T47D (cell line): Measurements from ENCODE around the gene DCLRE1A.
"Not testable (repeated sequence)": the region's sequence is repeated elsewhere in the genome, so short reads cannot be mapped to it uniquely, and the experiment has no call there.

Experiments
- DNase-seq, 2 experiments: peaks; one replicate each; pipeline versions ENCODE4 v3.0.0 to v3.0.0-alpha.2; 2011 to 2012; ENCODE audit warnings: low read depth in 1 of 2, low spot score in 1 of 2
- JUND ChIP-seq: IDR thresholded peaks from 2 replicates; pipeline ENCODE4 v1.6.1; 2012; ENCODE audit warnings: low read depth
- in situ Hi-C: cut with HindIII; loops from 2 replicates; pipeline ENCODE4 v1.10.0; 2016; ENCODE audit warnings: low sequenced_read_pairs, low pct_unique_long_range_greater_than_20kb

Gene DCLRE1A

DNA sequence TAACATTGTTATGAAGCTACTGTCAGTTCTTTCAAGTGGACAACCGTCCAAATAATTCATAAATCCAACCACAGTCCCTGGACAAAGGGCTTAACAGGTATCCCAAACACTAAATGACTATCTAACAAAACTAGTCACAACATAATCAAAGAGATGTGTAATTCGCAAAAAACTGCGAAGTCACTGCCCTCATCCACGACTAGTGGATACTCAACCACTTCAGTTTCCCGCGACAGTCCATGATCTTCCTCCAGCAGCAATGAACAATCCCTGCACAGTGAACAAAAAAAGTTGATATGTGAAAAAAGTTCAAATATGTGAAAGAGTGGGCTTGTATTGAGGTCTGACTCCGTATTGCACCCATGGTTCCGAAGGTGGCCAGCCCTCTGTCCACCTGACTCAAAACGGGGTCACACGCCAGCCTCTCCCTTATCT lies 287 bp downstream of the DCLRE1A start:
- in situ Hi-C loops = no loop called here
- DNase-seq = peak in 1 of 2 experiments; percentile 5
- TF ChIP-seq JUND = no peak

DNA sequence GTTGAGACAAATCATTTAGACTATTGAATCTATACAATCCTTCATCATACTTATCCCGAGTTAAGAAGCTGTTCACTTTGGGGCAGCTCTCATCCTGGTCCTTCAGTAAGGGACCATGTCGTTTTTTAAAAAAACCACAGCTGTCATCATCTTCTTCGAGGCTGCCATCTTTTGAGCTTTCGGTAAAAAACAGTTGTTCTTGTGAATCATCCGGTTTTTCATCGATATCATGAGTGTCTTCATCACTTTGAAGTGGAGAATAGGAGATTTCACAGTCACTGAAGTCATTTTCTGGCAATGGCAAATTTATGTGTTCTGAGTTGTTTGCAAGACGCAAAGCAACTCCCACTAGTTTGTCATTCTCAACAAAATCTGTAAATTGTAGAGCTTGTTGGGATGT lies 3.9 kb downstream of the DCLRE1A start:
- TF ChIP-seq JUND = no peak
- no peak for DNase-seq
- in situ Hi-C loops = no loop called here

DNA sequence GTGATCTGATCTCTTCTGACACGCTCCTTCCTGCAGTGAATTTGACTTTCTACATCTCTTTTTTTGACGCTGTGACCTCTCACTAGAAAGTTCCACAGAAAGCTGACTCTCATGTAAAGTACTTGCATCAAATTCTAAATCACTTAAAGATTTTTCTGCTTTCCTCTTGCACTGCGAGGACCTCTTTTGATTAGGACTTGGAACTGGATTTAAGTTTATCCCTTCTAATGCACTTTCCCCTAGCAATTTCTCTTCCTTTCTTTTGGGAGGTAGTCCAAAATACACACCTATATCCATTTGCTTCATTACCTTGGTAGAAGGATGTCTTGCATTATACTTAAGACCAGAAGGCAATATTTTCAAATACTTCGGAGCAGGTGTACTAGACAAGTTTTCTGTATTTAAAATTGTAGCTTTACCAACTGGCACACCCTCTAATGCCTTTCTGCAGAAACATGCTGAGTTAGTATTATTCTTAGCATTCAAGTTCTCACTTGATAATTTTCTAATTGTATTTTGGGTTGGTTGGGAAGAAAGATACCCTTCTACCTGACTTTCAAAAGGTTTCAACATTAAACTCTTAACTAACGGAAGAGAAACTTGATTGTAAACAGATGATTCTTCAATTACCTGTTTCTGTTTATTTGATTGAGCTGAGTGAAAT lies 4.6 kb downstream of the DCLRE1A start:
- no peak for TF ChIP-seq JUND
- in situ Hi-C loops = no loop called here
- no peak for DNase-seq

DNA sequence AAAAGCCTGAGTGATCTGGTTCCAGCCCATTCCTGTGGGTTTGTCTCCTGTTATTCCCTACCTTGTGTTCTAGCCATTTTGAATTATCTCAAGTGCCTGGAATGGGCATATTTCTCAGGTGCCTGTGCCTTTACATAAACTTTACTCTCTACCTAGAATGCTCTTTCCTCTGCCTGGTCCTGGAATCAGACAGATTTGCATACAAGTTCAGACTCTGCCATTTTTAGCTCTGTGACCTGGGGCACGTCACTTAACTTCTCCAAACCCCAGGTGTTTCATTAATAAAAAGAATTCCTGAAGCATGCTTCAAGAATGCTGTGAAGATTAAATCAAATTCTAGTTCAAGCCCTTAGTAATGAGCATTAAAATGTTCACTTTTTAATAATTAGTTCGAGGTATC lies 7.8 kb downstream of the DCLRE1A start:
- in situ Hi-C loops = no loop called here
- TF ChIP-seq JUND = no peak
- DNase-seq = no peak

DNA sequence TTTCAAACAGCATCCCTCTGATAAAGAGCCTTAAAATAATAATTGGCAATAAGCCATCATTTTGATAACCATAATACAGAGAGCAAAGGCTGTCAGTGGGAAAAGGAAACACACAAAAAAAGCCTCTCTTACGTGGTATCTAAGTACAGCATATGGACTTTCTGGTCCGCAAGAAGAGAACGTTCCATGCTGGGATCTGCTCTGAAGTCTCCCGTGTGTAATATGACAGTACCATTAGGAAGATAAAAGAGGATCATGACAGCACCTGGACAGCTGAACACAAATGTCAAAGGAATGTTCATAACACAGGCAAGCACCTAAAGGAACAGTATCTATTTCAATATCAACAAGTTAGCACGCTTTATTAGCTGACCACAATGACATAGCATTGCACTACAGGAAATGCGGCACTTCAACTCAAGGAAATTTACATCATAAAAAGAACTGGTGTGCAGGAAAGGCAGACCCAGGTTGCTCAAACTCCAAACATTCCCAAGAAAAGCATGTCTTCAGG lies 9.9 kb downstream of the DCLRE1A start:
- no peak for DNase-seq
- no peak for TF ChIP-seq JUND
- in situ Hi-C loops = no loop called here

DNA sequence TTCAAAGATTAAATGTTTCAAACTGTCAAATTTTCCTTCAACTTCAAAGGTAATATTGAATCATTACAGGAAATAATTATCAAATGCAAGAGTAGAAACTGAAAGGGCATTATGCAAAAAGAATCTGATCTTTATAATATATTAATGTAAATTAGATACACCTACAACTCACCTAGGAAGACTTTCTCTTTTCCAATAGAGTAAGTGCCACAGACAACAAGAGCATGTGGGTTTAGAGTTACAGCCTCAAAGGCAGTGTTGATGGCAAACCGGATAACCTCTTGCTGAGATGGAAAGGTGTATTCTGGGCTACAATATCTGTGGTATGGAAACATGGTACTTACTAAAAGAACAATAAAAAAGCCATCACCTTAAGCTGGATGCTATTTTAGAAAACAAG lies 11.7 kb downstream of the DCLRE1A start:
- DNase-seq = no peak
- TF ChIP-seq JUND = no peak
- in situ Hi-C loops = no loop called here

DNA sequence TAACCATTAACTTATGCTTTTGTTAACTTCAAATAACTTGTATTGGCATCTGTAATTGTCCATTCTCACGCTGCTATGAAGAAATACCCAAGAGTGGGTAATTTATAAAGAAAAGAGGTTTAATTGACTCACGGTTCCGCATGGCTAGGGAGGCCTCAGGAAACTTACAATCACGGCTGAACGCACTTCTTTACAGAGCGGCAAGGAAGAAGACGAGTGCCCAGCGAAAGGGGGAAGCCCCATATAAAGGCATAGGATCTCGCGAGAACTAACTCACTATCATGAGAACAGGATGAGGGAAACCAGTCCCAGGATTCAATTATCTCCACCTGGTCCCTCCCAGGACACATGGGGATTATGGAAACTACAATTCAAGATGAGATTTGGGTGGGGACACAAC lies 25.3 kb downstream of the DCLRE1A start:
- DNase-seq, in situ Hi-C loops: not testable (repeated sequence)

DNA sequence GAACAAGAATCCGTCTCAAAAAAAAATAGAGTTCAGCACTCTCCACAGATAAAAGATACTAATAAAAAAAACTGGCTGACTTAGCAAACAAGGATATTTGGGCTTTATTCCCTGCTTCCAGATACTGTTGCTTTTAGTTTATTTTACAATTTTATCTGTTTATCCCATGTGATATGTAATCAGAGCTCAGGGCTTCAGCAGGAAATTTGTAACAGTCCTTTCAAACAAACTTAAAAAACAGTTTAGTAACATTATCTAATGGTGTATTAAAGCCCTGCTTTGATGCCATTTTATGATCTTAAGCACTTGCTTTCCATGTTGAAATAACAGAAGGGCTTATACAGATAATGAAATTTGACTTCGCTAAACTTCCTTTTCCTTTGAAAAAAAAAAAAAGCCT lies 28.1 kb downstream of the DCLRE1A start:
- DNase-seq = no peak
- no peak for TF ChIP-seq JUND
- in situ Hi-C loops = no loop called here

DNA sequence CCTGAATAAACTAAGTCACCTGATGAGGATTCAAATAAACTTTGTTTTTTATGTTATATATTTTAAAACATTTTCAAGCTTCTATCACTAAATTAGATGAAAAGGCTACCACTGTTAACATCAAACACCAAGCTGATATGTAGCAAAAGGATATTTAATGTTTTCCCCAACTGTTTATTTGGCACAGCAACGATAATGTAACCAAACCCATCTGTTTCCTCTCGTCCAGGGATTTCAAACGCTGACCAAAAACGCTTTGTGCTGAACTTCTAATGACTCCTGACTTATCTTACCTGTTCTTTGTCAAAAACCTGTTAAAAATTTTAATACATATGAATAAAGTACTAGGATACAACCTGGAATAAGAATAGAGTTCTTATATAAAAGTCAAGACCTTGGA lies 30.5 kb downstream of the DCLRE1A start:
- DNase-seq = no peak
- TF ChIP-seq JUND = no peak
- in situ Hi-C loops = no loop called here

DNA sequence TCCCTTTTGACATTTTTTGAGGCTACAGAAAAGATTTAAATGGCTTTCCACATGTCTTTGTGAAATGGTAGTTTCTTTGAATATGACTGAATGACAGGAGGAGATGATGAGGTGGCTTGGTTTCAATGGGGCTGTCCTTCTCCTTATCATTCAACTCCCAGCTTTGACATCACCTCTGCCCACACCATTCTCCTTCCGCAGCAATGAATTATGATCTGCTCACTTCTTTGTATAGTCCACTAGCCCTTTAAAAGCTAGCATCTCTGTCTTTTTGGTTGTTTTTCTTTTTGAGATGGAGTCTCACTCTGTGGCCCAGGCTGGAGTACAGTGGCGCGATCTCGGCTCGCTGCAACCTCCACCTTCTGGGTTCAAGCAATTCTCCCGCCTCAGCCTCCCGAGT lies 31.7 kb downstream of the DCLRE1A start:
- DNase-seq = no peak
- in situ Hi-C loops = no loop called here
- TF ChIP-seq JUND = no peak

DNA sequence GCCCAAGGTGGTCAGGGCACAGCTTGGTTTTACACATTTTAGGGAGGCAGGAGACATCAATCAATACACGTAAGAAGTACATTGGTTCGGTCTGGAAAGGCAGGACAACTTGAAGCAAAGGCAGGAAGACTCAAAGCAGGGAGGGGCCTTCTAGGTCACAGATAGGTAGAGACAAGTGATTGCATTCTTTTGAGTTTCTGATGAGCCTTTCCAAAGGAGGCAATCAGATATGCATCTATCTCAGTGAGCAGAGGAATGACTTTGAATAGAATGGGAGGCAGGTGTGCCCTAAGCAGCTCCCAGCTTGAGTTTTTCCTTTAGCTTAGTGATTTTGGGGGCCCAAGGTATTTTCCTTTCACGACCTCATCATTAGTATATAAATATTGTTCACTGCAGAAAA lies 32.6 kb downstream of the DCLRE1A start:
- in situ Hi-C loops = not testable (repeated sequence)

DNA sequence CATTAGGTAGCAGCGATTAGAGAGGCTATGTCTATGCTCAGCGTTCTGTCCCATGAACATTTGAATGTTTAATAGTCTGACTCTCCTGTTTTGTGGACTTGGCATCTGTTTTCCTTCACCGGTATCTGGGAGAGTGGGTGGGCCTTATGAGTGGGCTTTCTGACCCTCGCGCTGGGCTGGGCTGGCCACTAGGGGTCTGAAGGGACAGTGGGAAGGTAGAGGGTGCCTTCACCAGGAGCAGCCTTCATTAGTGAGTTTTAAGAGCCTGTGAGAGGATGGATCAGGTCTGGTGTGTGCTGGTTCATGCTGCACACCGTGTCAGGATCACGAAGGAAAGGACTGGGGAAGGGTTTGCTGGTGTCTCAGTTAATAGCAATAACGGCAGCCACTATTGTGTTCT lies 33.4 kb downstream of the DCLRE1A start:
- DNase-seq = no peak
- no peak for TF ChIP-seq JUND
- in situ Hi-C loops = no loop called here

More for the DNA sequence above, 32.6 kb downstream of the DCLRE1A start:
- not testable (repeated sequence) for DNase-seq

DNA sequence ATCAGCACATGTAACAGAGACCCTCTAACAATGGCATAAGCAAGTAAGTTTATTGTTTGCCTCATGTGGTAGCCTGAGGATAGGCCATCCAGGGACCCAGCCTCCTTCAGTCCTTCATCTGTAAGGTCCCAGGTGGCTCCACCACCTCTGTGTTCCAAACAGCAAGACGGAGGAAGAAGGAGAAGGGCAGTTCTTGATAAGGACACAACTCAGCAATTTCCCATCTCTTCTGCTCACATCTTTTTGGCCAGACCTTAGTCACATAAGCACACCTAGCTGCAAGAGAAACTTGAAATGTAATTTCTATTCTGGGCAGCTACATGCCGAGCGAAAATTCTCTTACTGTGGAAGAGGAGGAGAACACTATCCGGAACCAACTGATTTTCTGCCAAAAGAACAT lies 33.9 kb downstream of the DCLRE1A start:
- DNase-seq = no peak
- in situ Hi-C loops = no loop called here
- no peak for TF ChIP-seq JUND

DNA sequence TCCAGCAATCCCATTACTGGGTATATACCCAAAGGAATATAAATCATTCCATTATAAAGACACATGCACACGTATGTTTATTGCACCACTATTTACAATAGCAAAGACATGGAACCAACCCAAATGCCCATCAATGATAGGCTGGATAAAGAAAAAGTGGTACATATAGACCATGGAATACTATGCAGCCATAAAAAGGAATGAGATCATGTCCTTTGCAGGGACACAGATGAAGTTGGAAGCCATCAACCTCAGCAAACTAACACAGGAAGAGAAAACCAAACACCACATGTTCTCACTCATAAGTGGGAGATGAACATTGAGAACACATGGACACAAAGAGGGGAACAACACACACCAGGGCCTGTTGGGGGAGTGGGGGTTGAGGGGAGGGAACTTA lies 39.2 kb downstream of the DCLRE1A start:
- DNase-seq, in situ Hi-C loops: not testable (repeated sequence)
